MCF 10A (cell line): ENCODE measurements around the gene KIF22. TPM values are rescaled to one million over a fixed set of nuclear protein-coding genes. Genes with fewer than 3 reads are reported as not detected.
"Not testable (repeated sequence)": the region's sequence is repeated elsewhere in the genome, so short reads cannot be mapped to it uniquely, and the experiment has no call there.

Experiments
- BruUV-seq: library from RNA; stranded (reverse); fragments of 400-500 nt; replicated peaks from 2 replicates; lab custom pipeline; 2021; lab: Mats Ljungman, UMichigan
- CTCF ChIA-PET: fragments of 300-600 bp; sonication (Branson Sonifier 250); formaldehyde crosslinking; extraction: SDS; loops from one replicate; lab custom pipeline; 2021; ENCODE audit warnings: antibody characterized with exemption, inconsistent platforms; lab: Yijun Ruan, JAX
- POLR2A ChIA-PET: fragments of 300-600, 350-650 bp; sonication (Branson Sonifier 250); formaldehyde crosslinking; extraction: SDS; loops from one replicate; lab custom pipeline; 2020; ENCODE audit warnings: antibody characterized with exemption, inconsistent platforms; lab: Yijun Ruan, JAX
- DNase-seq: peaks from one replicate; pipeline ENCODE4 v3.0.0-alpha.2; 2018; ENCODE audit not compliant: unreplicated experiment
- H3K27ac Mint-ChIP-seq: one replicate; pipeline ENCODE4 v1.8.0; 2022; ENCODE audit warnings: mild to moderate bottlenecking, low read depth, mixed read lengths; ENCODE audit not compliant: unreplicated experiment
- H3K27me3 Mint-ChIP-seq: one replicate; pipeline ENCODE4 v1.8.0; 2022; ENCODE audit warnings: mixed read lengths; ENCODE audit not compliant: insufficient read depth, unreplicated experiment
- H3K36me3 Mint-ChIP-seq: one replicate; pipeline ENCODE4 v1.8.0; 2022; ENCODE audit warnings: mild to moderate bottlenecking, moderate library complexity, mixed read lengths; ENCODE audit not compliant: insufficient read depth, unreplicated experiment
- H3K4me1 Mint-ChIP-seq: one replicate; pipeline ENCODE4 v1.8.0; 2022; ENCODE audit warnings: mixed read lengths; ENCODE audit not compliant: insufficient read depth, unreplicated experiment
- H3K4me3 Mint-ChIP-seq: one replicate; pipeline ENCODE4 v1.8.0; 2022; ENCODE audit warnings: mild to moderate bottlenecking, moderate library complexity, mixed read lengths; ENCODE audit not compliant: unreplicated experiment
- H3K9me3 Mint-ChIP-seq: one replicate; pipeline ENCODE4 v1.8.0; 2022; ENCODE audit warnings: mixed read lengths; ENCODE audit not compliant: unreplicated experiment
- intact Hi-C: fragments of 100-400 bp; cut with micrococcal nuclease; formaldehyde crosslinking; loops from 2 replicates; pipeline ENCODE4 v1.14.1; 2022
- total RNA-seq: library from RNA; stranded (reverse); gene quantifications from 2 replicates; pipeline ENCODE4 v1.2.3, GENCODE V29; 2022
- TF ChIP-seq, protein P1 (sequence below): fragments of 200-600 bp; IDR thresholded peaks from one replicate; pipeline ENCODE4 v1.8.0; 2022; ENCODE audit warnings: antibody characterized with exemption, mild to moderate bottlenecking; ENCODE audit not compliant: unreplicated experiment

KIF22 gene
- total RNA-seq, 1 experiment from 2014 or later = 53.8 TPM

DNA sequence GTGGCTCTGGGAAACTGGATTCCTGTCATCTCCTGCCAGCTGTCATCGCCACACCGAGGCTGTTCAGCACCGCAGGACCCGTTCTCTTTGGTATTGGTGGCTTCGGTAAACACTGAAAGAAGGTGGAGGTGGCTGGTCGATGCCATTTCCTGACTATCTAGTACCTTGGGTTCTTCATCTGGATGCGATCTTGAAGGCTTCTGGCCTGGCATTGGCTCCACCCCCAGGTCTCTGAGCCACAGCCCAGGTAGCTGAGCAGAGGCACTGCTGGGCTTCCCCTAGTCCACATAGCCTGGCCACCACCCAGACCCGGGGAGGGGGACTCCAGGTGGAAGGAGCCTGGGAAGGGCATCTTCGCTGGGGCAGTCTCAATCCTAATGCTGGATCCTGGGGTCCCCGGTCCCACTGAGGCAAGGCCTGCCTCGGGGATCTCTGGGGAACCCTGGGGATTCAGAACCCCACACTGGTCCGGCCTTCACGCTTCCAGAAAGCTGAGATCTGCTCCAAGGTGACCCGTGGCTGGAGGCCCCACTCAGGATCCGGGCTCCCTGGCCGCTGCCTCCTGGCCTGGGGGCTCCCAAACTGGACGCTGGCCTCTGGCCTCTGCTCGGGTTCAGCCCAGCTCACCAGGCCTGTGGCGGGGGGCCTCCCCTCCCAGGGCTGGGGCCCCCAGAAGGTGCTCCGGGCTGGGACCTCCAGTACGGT, 46.6 kb upstream of the KIF22 start:
- CTCF ChIA-PET = interaction anchor here (2.0 kb wide), 1 partner anchor 15 kb away, joined by 7 read pairs; no protein-coding TSS in a partner anchor
- no peak overlapping the region for H3K4me3 Mint-ChIP-seq
- no peaks in the 10 kb centered on the region for H3K4me1 Mint-ChIP-seq
- TF ChIP-seq, protein P1, sequence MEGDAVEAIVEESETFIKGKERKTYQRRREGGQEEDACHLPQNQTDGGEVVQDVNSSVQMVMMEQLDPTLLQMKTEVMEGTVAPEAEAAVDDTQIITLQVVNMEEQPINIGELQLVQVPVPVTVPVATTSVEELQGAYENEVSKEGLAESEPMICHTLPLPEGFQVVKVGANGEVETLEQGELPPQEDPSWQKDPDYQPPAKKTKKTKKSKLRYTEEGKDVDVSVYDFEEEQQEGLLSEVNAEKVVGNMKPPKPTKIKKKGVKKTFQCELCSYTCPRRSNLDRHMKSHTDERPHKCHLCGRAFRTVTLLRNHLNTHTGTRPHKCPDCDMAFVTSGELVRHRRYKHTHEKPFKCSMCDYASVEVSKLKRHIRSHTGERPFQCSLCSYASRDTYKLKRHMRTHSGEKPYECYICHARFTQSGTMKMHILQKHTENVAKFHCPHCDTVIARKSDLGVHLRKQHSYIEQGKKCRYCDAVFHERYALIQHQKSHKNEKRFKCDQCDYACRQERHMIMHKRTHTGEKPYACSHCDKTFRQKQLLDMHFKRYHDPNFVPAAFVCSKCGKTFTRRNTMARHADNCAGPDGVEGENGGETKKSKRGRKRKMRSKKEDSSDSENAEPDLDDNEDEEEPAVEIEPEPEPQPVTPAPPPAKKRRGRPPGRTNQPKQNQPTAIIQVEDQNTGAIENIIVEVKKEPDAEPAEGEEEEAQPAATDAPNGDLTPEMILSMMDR = no peak
- POLR2A ChIA-PET = no interaction called here
- no TSS peak for BruUV-seq
- no peak for DNase-seq
- peaks cover 41% of the 10 kb centered on the region for H3K27me3 Mint-ChIP-seq
- intact Hi-C loops = no loop called here
- no peaks in the 10 kb centered on the region for H3K9me3 Mint-ChIP-seq
- H3K27ac Mint-ChIP-seq = no peak overlapping the region
- peaks cover 8% of the 10 kb centered on the region for H3K36me3 Mint-ChIP-seq

DNA sequence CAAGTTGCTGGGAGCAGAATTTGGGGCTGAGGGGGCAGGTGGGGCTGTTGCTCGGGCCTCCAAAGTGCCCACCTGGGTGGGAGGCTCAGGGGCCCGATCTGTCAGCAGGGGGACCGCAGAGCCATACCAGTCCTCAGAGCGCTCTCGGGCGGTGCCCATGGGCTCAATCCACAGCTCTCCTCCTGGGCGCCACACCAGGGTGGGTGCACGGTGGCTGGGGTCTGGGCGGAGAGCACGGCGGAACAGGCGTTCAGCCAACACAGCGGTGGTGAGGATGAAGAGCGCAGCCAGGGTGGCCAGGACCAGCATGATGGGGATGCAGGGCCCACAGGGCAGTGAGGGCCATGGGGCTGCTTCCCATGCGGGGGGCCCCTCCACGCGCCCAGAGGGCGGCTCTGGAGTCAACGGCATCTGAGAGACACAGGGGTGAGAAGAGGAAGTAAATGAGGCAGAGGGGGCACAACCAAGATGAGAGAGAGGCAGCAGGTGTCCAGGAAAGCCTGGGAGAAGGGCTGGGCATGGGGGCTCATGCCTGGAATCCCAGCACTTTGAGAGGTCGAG, 45.9 kb upstream of the KIF22 start:
- TF ChIP-seq, protein P1 = no peak
- ChIA-PET POLR2A (no interaction called here), CTCF (interaction anchor here (2.0 kb wide), 1 partner anchor 15 kb away, joined by 7 read pairs; no protein-coding TSS in a partner anchor)
- DNase-seq = no peak
- intact Hi-C loops = no loop called here
- no peaks in the 10 kb centered on the region for H3K9me3 Mint-ChIP-seq
- H3K4me3 Mint-ChIP-seq = no peak overlapping the region
- H3K27ac Mint-ChIP-seq = no peak overlapping the region
- no peaks in the 10 kb centered on the region for H3K4me1 Mint-ChIP-seq
- no TSS peak for BruUV-seq
- H3K36me3 Mint-ChIP-seq = peaks cover 8% of the 10 kb centered on the region
- peaks cover 35% of the 10 kb centered on the region for H3K27me3 Mint-ChIP-seq

DNA sequence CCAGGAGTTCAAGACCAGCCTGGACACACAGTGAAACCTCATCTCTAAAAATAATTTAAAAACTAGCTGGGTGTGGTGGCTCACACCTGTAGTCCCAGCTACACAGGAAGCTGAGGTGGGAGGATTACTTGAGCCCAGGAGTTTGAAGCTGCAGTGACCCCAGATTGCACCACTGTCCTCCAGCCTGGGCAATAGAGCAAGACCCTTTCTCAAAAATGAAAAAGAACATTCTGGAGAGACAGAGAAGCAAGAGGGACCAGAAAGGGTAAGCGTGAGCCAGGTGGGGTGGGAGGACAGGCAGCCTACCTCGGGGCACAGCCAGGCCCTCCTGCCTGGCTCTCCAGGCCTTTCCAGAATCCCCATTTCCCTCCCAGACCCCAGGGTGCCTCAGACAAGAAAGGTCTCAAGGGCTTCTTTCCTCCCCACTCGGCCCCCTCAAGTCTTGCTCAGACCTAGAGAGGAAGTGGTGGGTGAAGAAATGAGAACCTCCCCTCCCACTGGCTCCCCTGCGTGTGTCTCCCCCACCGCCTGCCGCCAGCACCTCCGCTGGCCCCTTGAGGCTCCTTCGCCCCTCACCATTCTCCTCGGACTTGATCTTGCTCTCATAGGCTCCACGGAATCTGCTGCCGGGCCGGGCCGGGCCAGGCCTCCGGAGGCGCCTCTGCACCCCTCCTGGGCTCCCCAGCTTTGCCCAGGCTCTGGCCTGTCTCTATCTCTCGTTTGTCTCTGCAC, 45.3 kb upstream of the KIF22 start:
- intact Hi-C loops = no loop called here
- DNase-seq = no peak
- ChIA-PET POLR2A (no interaction called here), CTCF (no interaction called here)
- H3K36me3 Mint-ChIP-seq = peaks cover 8% of the 10 kb centered on the region
- H3K4me3 Mint-ChIP-seq = no peak overlapping the region
- no peaks in the 10 kb centered on the region for H3K4me1 Mint-ChIP-seq
- TF ChIP-seq, protein P1 = no peak
- peaks cover 28% of the 10 kb centered on the region for H3K27me3 Mint-ChIP-seq
- no peaks in the 10 kb centered on the region for H3K9me3 Mint-ChIP-seq
- no TSS peak for BruUV-seq
- H3K27ac Mint-ChIP-seq = no peak overlapping the region

DNA sequence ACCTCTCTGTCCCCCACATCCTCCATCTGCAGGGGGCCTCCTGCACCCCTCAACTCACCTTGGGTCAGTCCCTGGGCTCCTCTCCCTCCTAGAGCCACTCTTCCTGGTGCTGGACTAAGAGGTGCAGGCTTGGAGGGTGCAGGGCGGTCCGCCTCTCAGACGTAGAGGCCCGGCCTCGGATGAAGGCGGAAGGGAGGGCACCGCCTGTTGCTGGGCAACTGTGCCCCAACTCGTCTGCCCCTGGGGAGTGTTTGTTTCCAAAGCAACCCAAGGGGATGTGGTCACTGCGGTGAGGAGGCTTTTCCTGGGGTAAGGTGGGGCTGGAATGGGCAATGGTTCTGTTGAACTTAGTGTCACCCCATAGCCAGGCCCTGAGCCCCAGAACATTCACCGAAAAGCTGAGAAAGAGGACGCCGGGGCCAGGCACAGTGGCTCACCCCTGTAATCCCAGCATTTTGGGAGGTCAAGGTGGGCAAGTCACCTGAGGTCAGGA, 44.7 kb upstream of the KIF22 start, which contains the start of gene C16orf54:
Gene C16orf54, minus strand, starts transcription at position 138 of the 493 bp plus-strand sequence. CDS start 1,039 bp downstream, outside the sequence.
- TF ChIP-seq, protein P1 = no peak
- CTCF ChIA-PET = no interaction called here
- peaks cover 8% of the 10 kb centered on the region for H3K36me3 Mint-ChIP-seq
- no peak for DNase-seq
- no peaks in the 10 kb centered on the region for H3K4me1 Mint-ChIP-seq
- H3K27me3 Mint-ChIP-seq = peaks cover 22% of the 10 kb centered on the region
- BruUV-seq = no TSS peak
- intact Hi-C loops = no loop called here
- no peak within 1 kb of the TSS for H3K27ac Mint-ChIP-seq
- no peaks in the 10 kb centered on the region for H3K9me3 Mint-ChIP-seq
- POLR2A ChIA-PET = no interaction called here
- no peak within 1 kb of the TSS for H3K4me3 Mint-ChIP-seq

DNA sequence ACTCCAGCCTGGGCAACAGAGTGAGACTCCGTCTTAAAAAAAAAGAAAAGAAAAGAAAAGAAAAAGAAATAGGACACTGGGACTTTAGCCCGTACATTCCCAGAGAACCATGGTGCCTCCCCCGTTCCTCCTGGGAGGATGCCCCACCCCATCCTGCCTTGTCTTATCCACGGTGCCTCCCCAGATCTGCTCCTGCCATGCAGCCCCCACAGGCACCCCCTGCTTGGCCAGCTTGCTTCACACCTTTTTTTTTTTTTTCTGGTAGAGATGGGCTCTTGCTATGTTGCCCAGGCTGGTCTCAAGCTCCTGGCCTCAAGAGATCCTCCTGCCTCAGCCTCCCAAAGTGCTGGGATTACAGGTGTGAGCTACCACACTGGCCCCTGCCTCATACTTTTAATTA, 44.0 kb upstream of the KIF22 start:
- H3K36me3 Mint-ChIP-seq, H3K9me3 Mint-ChIP-seq, POLR2A ChIA-PET, intact Hi-C loops, H3K27ac Mint-ChIP-seq, DNase-seq, H3K4me1 Mint-ChIP-seq, BruUV-seq, H3K4me3 Mint-ChIP-seq: not testable (repeated sequence)
- CTCF ChIA-PET = interaction anchor here (0.6 kb wide), 1 partner anchor 1131 kb away, joined by 4 read pairs; no protein-coding TSS in a partner anchor
- H3K27me3 Mint-ChIP-seq = peaks cover 16% of the 10 kb centered on the region
